Measurements from ENCODE around the gene CTNNB1.
A peak's percentile ranks its signal among the peaks of the same experiment; 100 is the strongest.

Gene CTNNB1

GRCh38 chr3:41247055-41248004 is 48.0 kb downstream of the CTNNB1 start:
- WGBS: 93% methylated on average over 11 of the region's 12 CpGs
- DNase-seq: no peak
- H3K27me3 ChIP-seq (ENCODE audit: control insufficient read depth in 1 of 2, insufficient read depth in 1 of 2, low read length in 2 of 2): no peaks in the 10 kb centered on the region

GRCh38 chr3:41248525-41248924 is 49.2 kb downstream of the CTNNB1 start:
- no peak overlapping the region for H3K4ac ChIP-seq (ENCODE audit: low read depth in 1 of 2, low read length in 2 of 2)
- H2BK12ac ChIP-seq (ENCODE audit: low read length in 2 of 2): no peak overlapping the region
- H2BK15ac ChIP-seq (ENCODE audit: low read depth, poor library complexity, severe bottlenecking): no peak overlapping the region
- no peak overlapping the region for H3K4me3 ChIP-seq (ENCODE audit: insufficient read depth in 1 of 2, low read depth in 1 of 2, low read length in 2 of 2)
- no peak overlapping the region for H2AK5ac ChIP-seq (ENCODE audit: low read length, severe bottlenecking)
- H2AFZ ChIP-seq (ENCODE audit: low read depth, low read length): no peak overlapping the region
- H3K9me3 ChIP-seq (ENCODE audit: control insufficient read depth, low read length): no peaks in the 10 kb centered on the region
- H3K79me1 ChIP-seq (replicated peaks; ENCODE audit: low read length, poor library complexity, severe bottlenecking): no peaks in the 10 kb centered on the region
- peaks cover 20 to 29% of the 10 kb centered on the region in 2 experiments for H3K36me3 ChIP-seq (ENCODE audit: control insufficient read depth in 1 of 2, insufficient read depth in 2 of 2, low read depth in 1 of 2, low read length in 2 of 2)
- no peak overlapping the region for H2BK120ac ChIP-seq (ENCODE audit: low read depth, low read length)
- no peak overlapping the region for H3K18ac ChIP-seq (ENCODE audit: low read depth in 1 of 2, low read length in 2 of 2)
- no peak overlapping the region for H3K4me2 ChIP-seq (ENCODE audit: low read length, poor library complexity, severe bottlenecking)
- peaks cover 30% of the 10 kb centered on the region for H3K4me1 ChIP-seq (ENCODE audit: control insufficient read depth, insufficient read depth, low read depth, low read length)
- no peak overlapping the region for H3K14ac ChIP-seq (ENCODE audit: low read length in 2 of 2)
- H2BK5ac ChIP-seq (ENCODE audit: low read depth, low read length, poor library complexity, severe bottlenecking): no peak overlapping the region
- H4K91ac ChIP-seq (ENCODE audit: low read length): no peak overlapping the region
- H3K9ac ChIP-seq (ENCODE audit: low read length): no peak overlapping the region
- H4K8ac ChIP-seq (ENCODE audit: low read length): no peak overlapping the region
- no peak for DNase-seq
- H3K23ac ChIP-seq (ENCODE audit: low read length in 2 of 2): no peak overlapping the region
- no peaks in the 10 kb centered on the region for H3K27me3 ChIP-seq (ENCODE audit: control insufficient read depth in 1 of 2, insufficient read depth in 1 of 2, low read length in 2 of 2)
- no peak overlapping the region for H3K27ac ChIP-seq (ENCODE audit: low read length, poor library complexity, severe bottlenecking)
- 90% methylated on average over 3 of the region's 3 CpGs for WGBS

More at GRCh38 chr3:41247055-41248004, 48.0 kb downstream of the CTNNB1 start:
- H2BK12ac ChIP-seq (ENCODE audit: low read length in 2 of 2): no peak overlapping the region
- no peak overlapping the region for H3K23ac ChIP-seq (ENCODE audit: low read length in 2 of 2)
- no peak overlapping the region for H3K18ac ChIP-seq (ENCODE audit: low read depth in 1 of 2, low read length in 2 of 2)
- no peak overlapping the region for H4K8ac ChIP-seq (ENCODE audit: low read length)
- H2BK15ac ChIP-seq (ENCODE audit: low read depth, poor library complexity, severe bottlenecking): no peak overlapping the region
- H2AFZ ChIP-seq (ENCODE audit: low read depth, low read length): no peak overlapping the region
- H3K9ac ChIP-seq (ENCODE audit: low read length): no peak overlapping the region
- H2AK5ac ChIP-seq (ENCODE audit: low read length, severe bottlenecking): peak overlapping the region; percentile 50
- no peak overlapping the region for H4K91ac ChIP-seq (ENCODE audit: low read length)
- no peak overlapping the region for H3K14ac ChIP-seq (ENCODE audit: low read length in 2 of 2)
- no peak overlapping the region for H3K4ac ChIP-seq (ENCODE audit: low read depth in 1 of 2, low read length in 2 of 2)
- no peak overlapping the region for H2BK5ac ChIP-seq (ENCODE audit: low read depth, low read length, poor library complexity, severe bottlenecking)
- H3K27ac ChIP-seq (ENCODE audit: low read length, poor library complexity, severe bottlenecking): no peak overlapping the region
- H3K9me3 ChIP-seq (ENCODE audit: control insufficient read depth, low read length): no peaks in the 10 kb centered on the region
- H3K4me2 ChIP-seq (ENCODE audit: low read length, poor library complexity, severe bottlenecking): no peak overlapping the region
- peaks cover 2% of the 10 kb centered on the region for H3K79me1 ChIP-seq (replicated peaks; ENCODE audit: low read length, poor library complexity, severe bottlenecking)
- H3K36me3 ChIP-seq (ENCODE audit: control insufficient read depth in 1 of 2, insufficient read depth in 2 of 2, low read depth in 1 of 2, low read length in 2 of 2): peaks cover 30 to 32% of the 10 kb centered on the region in 2 experiments
- peaks cover 30% of the 10 kb centered on the region for H3K4me1 ChIP-seq (ENCODE audit: control insufficient read depth, insufficient read depth, low read depth, low read length)
- H3K4me3 ChIP-seq (ENCODE audit: insufficient read depth in 1 of 2, low read depth in 1 of 2, low read length in 2 of 2): no peak overlapping the region
- H2BK120ac ChIP-seq (ENCODE audit: low read depth, low read length): no peak overlapping the region

GRCh38 chr3:41249318-41249717 is 50.0 kb downstream of the CTNNB1 start:
- no peak for DNase-seq
- Histone ChIP-seq H3K27ac (ENCODE audit: low read length, poor library complexity, severe bottlenecking) (no peak overlapping the region), H2BK120ac (ENCODE audit: low read depth, low read length) (no peak overlapping the region), H3K4me2 (ENCODE audit: low read length, poor library complexity, severe bottlenecking) (no peak overlapping the region), H3K18ac (ENCODE audit: low read depth in 1 of 2, low read length in 2 of 2) (no peak overlapping the region), H2AFZ (ENCODE audit: low read depth, low read length) (no peak overlapping the region), H3K4me1 (ENCODE audit: control insufficient read depth, insufficient read depth, low read depth, low read length) (peaks cover 30% of the 10 kb centered on the region), H3K36me3 (ENCODE audit: control insufficient read depth in 1 of 2, insufficient read depth in 2 of 2, low read depth in 1 of 2, low read length in 2 of 2) (peaks cover 18 to 21% of the 10 kb centered on the region in 2 experiments), H4K8ac (ENCODE audit: low read length) (no peak overlapping the region), H2BK12ac (ENCODE audit: low read length in 2 of 2) (no peak overlapping the region), H2BK5ac (ENCODE audit: low read depth, low read length, poor library complexity, severe bottlenecking) (no peak overlapping the region), H3K27me3 (ENCODE audit: control insufficient read depth in 1 of 2, insufficient read depth in 1 of 2, low read length in 2 of 2) (no peaks in the 10 kb centered on the region), H4K91ac (ENCODE audit: low read length) (no peak overlapping the region), H3K4ac (ENCODE audit: low read depth in 1 of 2, low read length in 2 of 2) (no peak overlapping the region), H3K9me3 (ENCODE audit: control insufficient read depth, low read length) (no peaks in the 10 kb centered on the region), H3K9ac (ENCODE audit: low read length) (no peak overlapping the region), H2BK15ac (ENCODE audit: low read depth, poor library complexity, severe bottlenecking) (no peak overlapping the region), H3K79me1 (replicated peaks; ENCODE audit: low read length, poor library complexity, severe bottlenecking) (no peaks in the 10 kb centered on the region), H2AK5ac (ENCODE audit: low read length, severe bottlenecking) (peak overlapping the region; percentile 55), H3K4me3 (ENCODE audit: insufficient read depth in 1 of 2, low read depth in 1 of 2, low read length in 2 of 2) (no peak overlapping the region), H3K23ac (ENCODE audit: low read length in 2 of 2) (no peak overlapping the region), H3K14ac (ENCODE audit: low read length in 2 of 2) (no peak overlapping the region)
- 78% methylated on average over 3 of the region's 3 CpGs for WGBS

GRCh38 chr3:41250825-41251224 is 51.5 kb downstream of the CTNNB1 start:
- Histone ChIP-seq H3K9me3 (ENCODE audit: control insufficient read depth, low read length) (no peaks in the 10 kb centered on the region), H3K18ac (ENCODE audit: low read depth in 1 of 2, low read length in 2 of 2) (no peak overlapping the region), H3K27me3 (ENCODE audit: control insufficient read depth in 1 of 2, insufficient read depth in 1 of 2, low read length in 2 of 2) (no peaks in the 10 kb centered on the region), H2BK120ac (ENCODE audit: low read depth, low read length) (no peak overlapping the region), H3K14ac (ENCODE audit: low read length in 2 of 2) (no peak overlapping the region), H3K9ac (ENCODE audit: low read length) (no peak overlapping the region), H2BK12ac (ENCODE audit: low read length in 2 of 2) (no peak overlapping the region), H3K4me3 (ENCODE audit: insufficient read depth in 1 of 2, low read depth in 1 of 2, low read length in 2 of 2) (no peak overlapping the region), H2AFZ (ENCODE audit: low read depth, low read length) (no peak overlapping the region), H3K27ac (ENCODE audit: low read length, poor library complexity, severe bottlenecking) (no peak overlapping the region), H2BK15ac (ENCODE audit: low read depth, poor library complexity, severe bottlenecking) (no peak overlapping the region), H2BK5ac (ENCODE audit: low read depth, low read length, poor library complexity, severe bottlenecking) (no peak overlapping the region), H3K23ac (ENCODE audit: low read length in 2 of 2) (no peak overlapping the region), H3K4me2 (ENCODE audit: low read length, poor library complexity, severe bottlenecking) (no peak overlapping the region), H3K36me3 (ENCODE audit: control insufficient read depth in 1 of 2, insufficient read depth in 2 of 2, low read depth in 1 of 2, low read length in 2 of 2) (peaks cover 6 to 7% of the 10 kb centered on the region in 2 experiments), H3K4ac (ENCODE audit: low read depth in 1 of 2, low read length in 2 of 2) (no peak overlapping the region), H2AK5ac (ENCODE audit: low read length, severe bottlenecking) (no peak overlapping the region), H3K4me1 (ENCODE audit: control insufficient read depth, insufficient read depth, low read depth, low read length) (peaks cover 30% of the 10 kb centered on the region), H4K91ac (ENCODE audit: low read length) (no peak overlapping the region), H3K79me1 (replicated peaks; ENCODE audit: low read length, poor library complexity, severe bottlenecking) (no peaks in the 10 kb centered on the region), H4K8ac (ENCODE audit: low read length) (no peak overlapping the region)
- no peak for DNase-seq
- WGBS: 80% methylated on average over 2 of the region's 2 CpGs

All from mesenchymal stem cell (in vitro differentiated cells and primary cell).